Hepatocyte (in vitro differentiated cells): ENCODE measurements around the gene CFAP91. TPM values are rescaled to one million over a fixed set of nuclear protein-coding genes. Genes with fewer than 3 reads are reported as not detected.

ENCODE experiments used
- DNase-seq: peaks from one replicate; pipeline ENCODE4 v3.0.0-alpha.2; 2016; ENCODE audit warnings: low spot score
- H2AFZ ChIP-seq: fragments of 200-600 bp; sonication (generic); 2 replicates; pipeline ENCODE4 v1.6.0; 2016; ENCODE audit warnings: antibody characterized with exemption, mild to moderate bottlenecking
- H3K27ac ChIP-seq: fragments of 200-600 bp; sonication (generic); 2 replicates; pipeline ENCODE4 v1.5.1; 2016; ENCODE audit warnings: mild to moderate bottlenecking
- H3K27me3 ChIP-seq: fragments of 200-600 bp; sonication (generic); 2 replicates; pipeline ENCODE4 v1.6.1; 2016
- H3K36me3 ChIP-seq: fragments of 200-600 bp; sonication (generic); replicated peaks from 2 replicates; pipeline ENCODE4 v1.5.1; 2016; ENCODE audit warnings: low read depth; ENCODE audit not compliant: insufficient read depth
- H3K4me1 ChIP-seq: fragments of 200-600 bp; sonication (generic); 2 replicates; pipeline ENCODE4 v1.5.1; 2016; ENCODE audit warnings: mild to moderate bottlenecking, moderate library complexity; ENCODE audit not compliant: insufficient read depth
- H3K4me2 ChIP-seq: fragments of 200-600 bp; sonication (generic); 2 replicates; pipeline ENCODE4 v1.6.0; 2016
- H3K4me3 ChIP-seq: fragments of 200-600 bp; sonication (generic); 2 replicates; pipeline ENCODE4 v1.5.1; 2016; ENCODE audit warnings: mild to moderate bottlenecking
- H3K79me2 ChIP-seq: fragments of 200-600 bp; sonication (generic); 2 replicates; pipeline ENCODE4 v1.6.0; 2017; ENCODE audit warnings: mild to moderate bottlenecking
- H3K9me2 ChIP-seq: fragments of 200-600 bp; sonication (generic); replicated peaks from 2 replicates; pipeline ENCODE4 v1.6.0; 2017; ENCODE audit warnings: mild to moderate bottlenecking; ENCODE audit not compliant: insufficient read depth
- H3K9me3 ChIP-seq: fragments of 200-600 bp; sonication (generic); 2 replicates; pipeline ENCODE4 v1.5.1; 2016; ENCODE audit warnings: low read depth, mild to moderate bottlenecking
- H4K20me1 ChIP-seq: fragments of 200-600 bp; sonication (generic); 2 replicates; pipeline ENCODE4 v1.6.0; 2016; ENCODE audit warnings: mild to moderate bottlenecking; ENCODE audit not compliant: insufficient read depth, poor library complexity, severe bottlenecking
- EZH2 ChIP-seq: fragments of 200-600 bp; sonication (generic); IDR thresholded peaks from 2 replicates; pipeline ENCODE4 v1.6.1; 2016; ENCODE audit warnings: antibody characterized with exemption, mild to moderate bottlenecking, borderline replicate concordance
- EZH2phosphoT487 ChIP-seq: fragments of 200-600 bp; sonication (generic); IDR thresholded peaks from one replicate; pipeline ENCODE4 v1.6.1; 2018; ENCODE audit warnings: antibody characterized with exemption, mild to moderate bottlenecking, low read depth, moderate library complexity; ENCODE audit not compliant: unreplicated experiment, severe bottlenecking
- WGBS: methylation state at CpG from one replicate; pipeline ENCODE4 v1.1.6; 2016; ENCODE audit warnings: low lambda C conversion rate; ENCODE audit errors: missing lambda C conversion rate; 5-methylcytosine and 5-hydroxymethylcytosine counted together
- polyA plus RNA-seq: library from polyadenylated mRNA; unstranded; fragments of >200 nt; fragmentation: Nextera tagmentation; extraction: Ambion mirVana; gene quantifications from 2 replicates; pipeline ENCODE4 v1.2.1, GENCODE V29; 2016
- total RNA-seq: library from RNA; depleted of rRNA; stranded (reverse); fragments of >200 nt; gene quantifications from 2 replicates; pipeline ENCODE4 v1.2.3, GENCODE V29; 2014
- TF ChIP-seq, protein P1 (sequence below): fragments of 200-600 bp; sonication (generic); IDR thresholded peaks from 2 replicates; pipeline ENCODE4 v1.5.1; 2016; ENCODE audit warnings: antibody characterized with exemption, mild to moderate bottlenecking; ENCODE audit not compliant: poor library complexity

The CFAP91 gene
- total and polyA plus RNA-seq, 2 experiments from 2014 or later, result 1.4 TPM; not detected in 1

DNA sequence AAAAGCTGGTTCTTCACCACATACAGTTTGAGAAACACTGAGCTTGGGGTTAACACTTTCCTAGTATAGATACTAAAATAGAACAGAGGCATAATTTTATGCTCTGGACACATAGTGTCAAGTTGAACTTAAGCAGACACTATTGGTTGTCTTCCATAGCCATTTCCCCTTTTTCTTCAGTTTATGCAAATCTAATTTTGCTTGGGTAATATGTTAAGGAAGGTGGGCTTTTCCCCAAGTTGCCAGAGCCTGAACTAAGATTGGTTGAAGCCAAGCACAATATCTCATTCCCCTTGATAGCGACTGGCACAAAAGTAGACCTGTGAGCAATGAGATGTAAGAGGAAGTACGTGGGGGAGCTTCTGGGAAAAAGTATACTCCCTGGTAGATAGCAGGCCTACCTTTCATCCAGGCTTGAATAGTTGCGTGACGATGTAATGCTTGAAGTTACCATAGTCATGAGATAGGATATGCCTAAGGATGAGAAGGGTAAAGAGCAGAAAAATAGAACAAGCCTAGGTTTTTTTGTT, 37.9 kb upstream of the CFAP91 start:
- Histone ChIP-seq H3K79me2 (no peaks in the 10 kb centered on the region), H3K9me2 (no peaks in the 10 kb centered on the region), H4K20me1 (no peaks in the 10 kb centered on the region), H3K27me3 (no peaks in the 10 kb centered on the region), H2AFZ (no peak overlapping the region), H3K4me1 (peaks cover 37% of the 10 kb centered on the region), H3K4me2 (no peak overlapping the region), H3K36me3 (no peaks in the 10 kb centered on the region), H3K9me3 (no peaks in the 10 kb centered on the region), H3K4me3 (no peak overlapping the region), H3K27ac (peak overlapping the region; percentile 88)
- DNase-seq, result peak; percentile 60
- TF ChIP-seq EZH2, result no peak
- TF ChIP-seq, protein P1, sequence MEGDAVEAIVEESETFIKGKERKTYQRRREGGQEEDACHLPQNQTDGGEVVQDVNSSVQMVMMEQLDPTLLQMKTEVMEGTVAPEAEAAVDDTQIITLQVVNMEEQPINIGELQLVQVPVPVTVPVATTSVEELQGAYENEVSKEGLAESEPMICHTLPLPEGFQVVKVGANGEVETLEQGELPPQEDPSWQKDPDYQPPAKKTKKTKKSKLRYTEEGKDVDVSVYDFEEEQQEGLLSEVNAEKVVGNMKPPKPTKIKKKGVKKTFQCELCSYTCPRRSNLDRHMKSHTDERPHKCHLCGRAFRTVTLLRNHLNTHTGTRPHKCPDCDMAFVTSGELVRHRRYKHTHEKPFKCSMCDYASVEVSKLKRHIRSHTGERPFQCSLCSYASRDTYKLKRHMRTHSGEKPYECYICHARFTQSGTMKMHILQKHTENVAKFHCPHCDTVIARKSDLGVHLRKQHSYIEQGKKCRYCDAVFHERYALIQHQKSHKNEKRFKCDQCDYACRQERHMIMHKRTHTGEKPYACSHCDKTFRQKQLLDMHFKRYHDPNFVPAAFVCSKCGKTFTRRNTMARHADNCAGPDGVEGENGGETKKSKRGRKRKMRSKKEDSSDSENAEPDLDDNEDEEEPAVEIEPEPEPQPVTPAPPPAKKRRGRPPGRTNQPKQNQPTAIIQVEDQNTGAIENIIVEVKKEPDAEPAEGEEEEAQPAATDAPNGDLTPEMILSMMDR, result no peak
- no peak for TF ChIP-seq EZH2phosphoT487
- WGBS, result 71% methylated on average over 4 of the region's 4 CpGs

DNA sequence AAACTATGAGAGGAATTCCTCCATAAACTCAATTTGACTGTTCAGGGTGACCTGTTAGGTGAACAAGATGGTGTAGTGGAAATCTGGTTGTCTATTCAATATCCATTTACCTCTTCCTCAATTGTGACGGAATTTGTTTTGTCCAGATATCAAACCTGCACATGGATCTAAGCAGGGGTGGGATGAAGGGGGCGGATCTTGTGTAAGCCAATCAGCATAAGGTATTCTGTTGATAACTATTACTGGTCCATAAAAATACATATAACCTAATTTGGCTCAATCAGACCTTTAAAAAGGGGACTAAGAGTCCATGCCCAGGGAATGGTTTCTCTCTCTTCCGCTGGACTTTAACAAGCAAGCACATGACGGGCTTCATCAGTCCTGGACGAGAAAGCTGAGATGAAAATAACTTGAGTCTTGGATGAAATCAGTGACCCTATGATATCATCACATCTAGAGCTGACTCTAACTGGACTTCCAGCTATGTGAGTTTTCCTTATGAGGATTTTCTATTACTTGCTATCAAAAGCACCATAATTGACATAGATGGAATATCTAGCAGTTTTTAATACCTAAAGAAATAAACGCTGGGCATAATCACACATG, 36.8 kb upstream of the CFAP91 start:
- no peak overlapping the region for H3K4me2 ChIP-seq
- H3K79me2 ChIP-seq, result no peaks in the 10 kb centered on the region
- H3K9me2 ChIP-seq, result no peaks in the 10 kb centered on the region
- no peaks in the 10 kb centered on the region for H3K36me3 ChIP-seq
- 95% methylated on average over 6 of the region's 6 CpGs for WGBS
- TF ChIP-seq EZH2phosphoT487, result no peak
- TF ChIP-seq EZH2, result no peak
- TF ChIP-seq, protein P1, result no peak
- H3K9me3 ChIP-seq, result no peaks in the 10 kb centered on the region
- no peaks in the 10 kb centered on the region for H4K20me1 ChIP-seq
- peaks cover 28% of the 10 kb centered on the region for H3K4me1 ChIP-seq
- peak overlapping the region; percentile 88 for H3K27ac ChIP-seq
- no peak for DNase-seq
- no peak overlapping the region for H3K4me3 ChIP-seq
- H3K27me3 ChIP-seq, result no peaks in the 10 kb centered on the region
- no peak overlapping the region for H2AFZ ChIP-seq

DNA sequence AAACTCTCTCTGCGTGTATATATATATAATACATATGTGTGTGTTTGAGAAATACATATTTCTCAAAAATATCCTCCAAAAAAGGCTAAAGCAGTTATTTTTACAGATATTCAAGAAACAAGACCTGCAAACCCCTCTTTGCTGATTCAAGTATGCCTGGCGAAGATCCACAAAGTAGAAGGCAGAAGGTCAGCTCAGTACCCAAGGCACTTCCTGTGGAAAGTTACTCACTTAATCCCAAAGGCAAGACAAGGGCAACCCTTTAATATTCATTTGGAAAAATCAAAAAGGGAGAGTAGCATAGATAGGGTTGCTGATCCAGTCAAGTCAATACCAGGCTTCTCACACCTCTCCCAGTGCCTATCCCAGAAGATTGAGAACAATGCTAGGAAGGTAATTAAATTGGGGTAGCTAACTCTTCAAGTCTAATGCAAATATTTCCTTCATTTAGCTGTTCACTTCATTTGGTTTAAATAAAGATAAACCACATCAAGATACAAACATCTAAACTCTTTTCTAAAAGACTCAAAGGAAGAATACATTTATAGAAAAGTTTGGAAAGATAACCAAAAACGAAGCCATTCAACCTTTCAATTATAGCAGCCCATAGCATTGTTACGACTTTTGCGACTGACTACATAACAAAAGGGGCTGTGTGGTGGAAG, 32.8 kb upstream of the CFAP91 start:
- Histone ChIP-seq H3K9me3 (no peaks in the 10 kb centered on the region), H3K36me3 (peaks cover 3% of the 10 kb centered on the region), H3K4me3 (no peak overlapping the region), H3K79me2 (peaks cover 12% of the 10 kb centered on the region), H3K4me1 (peaks cover 6% of the 10 kb centered on the region), H3K27me3 (no peaks in the 10 kb centered on the region), H3K4me2 (no peak overlapping the region), H4K20me1 (no peaks in the 10 kb centered on the region), H2AFZ (no peak overlapping the region), H3K27ac (no peak overlapping the region), H3K9me2 (no peaks in the 10 kb centered on the region)
- no peak for DNase-seq
- TF ChIP-seq, protein P1, result no peak
- TF ChIP-seq EZH2, result no peak
- no peak for TF ChIP-seq EZH2phosphoT487
- 90% methylated on average over 5 of the region's 5 CpGs for WGBS
